AG09319 (cell line): ENCODE results near the gene PNMA6A.
"Not testable (repeated sequence)": the region's sequence is repeated elsewhere in the genome, so short reads cannot be mapped to it uniquely, and the experiment has no call there.

Experiments used
- DNase-seq: peaks from one replicate; pipeline ENCODE4 v3.0.0-alpha.2; 2010; ENCODE audit warnings: low read depth; ENCODE audit errors: extremely low read depth

PNMA6A gene

DNA sequence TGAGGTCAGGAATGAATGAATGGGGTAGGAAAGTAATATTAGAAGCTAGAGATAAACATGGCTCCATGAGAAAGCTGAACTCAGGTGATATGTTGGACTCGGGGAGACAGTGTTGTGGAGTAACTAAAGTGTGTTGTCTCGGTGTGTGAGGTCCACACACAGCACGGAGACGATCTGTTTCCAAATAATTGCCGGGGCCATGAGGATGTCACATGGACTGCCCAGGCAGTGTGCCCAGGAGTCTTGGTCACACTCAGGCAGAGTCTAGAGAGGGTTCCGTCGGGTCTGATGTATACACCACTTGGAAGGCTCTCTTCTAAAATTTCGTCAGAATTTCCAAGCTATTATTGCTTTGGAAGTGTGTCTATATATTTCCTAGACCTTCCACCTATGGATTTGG is 48.0 kb downstream of the PNMA6A start:
- not testable (repeated sequence) for DNase-seq

DNA sequence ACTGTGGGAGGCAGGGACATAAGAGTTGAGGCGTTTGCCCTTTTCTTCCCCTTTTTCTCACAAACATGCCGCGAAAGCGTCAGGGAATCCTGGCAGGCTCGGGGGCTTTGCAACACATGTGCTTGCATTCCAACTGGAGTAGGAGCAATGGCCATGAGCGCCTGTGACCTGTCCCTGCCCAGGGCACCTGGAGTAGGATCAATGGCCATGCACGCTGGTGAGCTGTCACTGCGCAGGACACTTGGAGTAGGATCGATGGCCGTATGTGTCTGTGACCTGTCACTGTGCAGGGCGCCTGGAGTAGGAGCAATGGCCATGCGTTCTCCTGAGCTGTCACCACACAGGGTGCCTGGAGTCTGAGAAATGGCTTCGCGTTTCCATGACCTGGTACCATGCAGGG is 51.2 kb downstream of the PNMA6A start:
- not testable (repeated sequence) for DNase-seq
